HFFc6 (cell line): ENCODE data around the gene GALNT15. TPM values are rescaled to one million over a fixed set of nuclear protein-coding genes. Genes with fewer than 3 reads are reported as not detected.
A peak's percentile ranks its signal among the peaks of the same experiment; 100 is the strongest.

Experiments
- DNase-seq: peaks from one replicate; pipeline ENCODE4 v3.0.0-alpha.2; 2018
- H3K27ac Mint-ChIP-seq: 2 replicates; pipeline ENCODE4 v1.8.0; 2020; ENCODE audit warnings: mild to moderate bottlenecking, mixed read lengths
- H3K27me3 Mint-ChIP-seq: 2 replicates; pipeline ENCODE4 v1.8.0; 2021; ENCODE audit warnings: mild to moderate bottlenecking, moderate library complexity, mixed read lengths; ENCODE audit not compliant: insufficient read depth
- H3K36me3 Mint-ChIP-seq: 2 replicates; pipeline ENCODE4 v1.8.0; 2021; ENCODE audit warnings: low read depth, mixed read lengths
- H3K4me1 Mint-ChIP-seq: 2 replicates; pipeline ENCODE4 v1.8.0; 2020; ENCODE audit warnings: low read depth, mixed read lengths
- H3K4me3 Mint-ChIP-seq: 2 replicates; pipeline ENCODE4 v1.8.0; 2020; ENCODE audit warnings: mild to moderate bottlenecking, moderate library complexity, mixed read lengths
- H3K9me3 Mint-ChIP-seq: 2 replicates; pipeline ENCODE4 v1.8.0; 2020; ENCODE audit warnings: mild to moderate bottlenecking, mixed read lengths
- total RNA-seq, 6 experiments: library from RNA; stranded (reverse); fragmentation: NEBNext Ultra II Directional; extraction: Animal tissue kit (Norgen Biotek cat#: 25700); gene quantifications; 2 replicates in 1 of 6; 3 replicates in 5 of 6; pipeline ENCODE4 v1.2.3, GENCODE V29; 2021
- TF ChIP-seq, protein P1 (sequence below): fragments of 200-600 bp; sonication (generic); IDR thresholded peaks from 2 replicates; pipeline ENCODE4 v1.5.0; 2021; ENCODE audit warnings: antibody characterized with exemption, mild to moderate bottlenecking

The GALNT15 gene
- total RNA-seq, 6 experiments from 2014 or later = 5.5 to 7.2 (median 6.4) TPM

DNA sequence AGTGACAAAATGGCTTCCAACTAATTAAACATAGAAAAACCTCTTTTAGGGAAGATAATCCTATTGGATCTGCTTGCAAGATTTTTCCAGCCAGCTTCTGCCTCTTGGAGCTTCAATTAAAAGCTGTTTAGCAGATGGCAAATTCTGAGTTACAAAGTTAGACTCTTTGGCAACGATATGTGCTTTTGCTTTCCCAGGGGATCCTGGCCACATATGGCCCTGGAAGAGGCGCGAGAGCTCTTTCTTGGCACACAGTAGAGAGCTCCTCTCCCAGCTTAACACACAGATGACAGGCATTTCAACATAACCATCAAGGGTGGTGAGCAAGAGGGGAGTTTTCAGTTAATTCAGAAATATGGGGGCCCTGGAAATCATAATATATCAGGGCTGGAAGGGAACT lies 41.6 kb upstream of the GALNT15 start:
- H3K4me1 Mint-ChIP-seq = peaks cover 41% of the 10 kb centered on the region
- H3K36me3 Mint-ChIP-seq = peaks cover 11% of the 10 kb centered on the region
- peaks cover 6% of the 10 kb centered on the region for H3K9me3 Mint-ChIP-seq
- TF ChIP-seq, protein P1, sequence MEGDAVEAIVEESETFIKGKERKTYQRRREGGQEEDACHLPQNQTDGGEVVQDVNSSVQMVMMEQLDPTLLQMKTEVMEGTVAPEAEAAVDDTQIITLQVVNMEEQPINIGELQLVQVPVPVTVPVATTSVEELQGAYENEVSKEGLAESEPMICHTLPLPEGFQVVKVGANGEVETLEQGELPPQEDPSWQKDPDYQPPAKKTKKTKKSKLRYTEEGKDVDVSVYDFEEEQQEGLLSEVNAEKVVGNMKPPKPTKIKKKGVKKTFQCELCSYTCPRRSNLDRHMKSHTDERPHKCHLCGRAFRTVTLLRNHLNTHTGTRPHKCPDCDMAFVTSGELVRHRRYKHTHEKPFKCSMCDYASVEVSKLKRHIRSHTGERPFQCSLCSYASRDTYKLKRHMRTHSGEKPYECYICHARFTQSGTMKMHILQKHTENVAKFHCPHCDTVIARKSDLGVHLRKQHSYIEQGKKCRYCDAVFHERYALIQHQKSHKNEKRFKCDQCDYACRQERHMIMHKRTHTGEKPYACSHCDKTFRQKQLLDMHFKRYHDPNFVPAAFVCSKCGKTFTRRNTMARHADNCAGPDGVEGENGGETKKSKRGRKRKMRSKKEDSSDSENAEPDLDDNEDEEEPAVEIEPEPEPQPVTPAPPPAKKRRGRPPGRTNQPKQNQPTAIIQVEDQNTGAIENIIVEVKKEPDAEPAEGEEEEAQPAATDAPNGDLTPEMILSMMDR = no peak
- no peak overlapping the region for H3K4me3 Mint-ChIP-seq
- no peak for DNase-seq
- no peaks in the 10 kb centered on the region; the same call in 1 of the 2 replicates for H3K27me3 Mint-ChIP-seq
- no peak overlapping the region for H3K27ac Mint-ChIP-seq

DNA sequence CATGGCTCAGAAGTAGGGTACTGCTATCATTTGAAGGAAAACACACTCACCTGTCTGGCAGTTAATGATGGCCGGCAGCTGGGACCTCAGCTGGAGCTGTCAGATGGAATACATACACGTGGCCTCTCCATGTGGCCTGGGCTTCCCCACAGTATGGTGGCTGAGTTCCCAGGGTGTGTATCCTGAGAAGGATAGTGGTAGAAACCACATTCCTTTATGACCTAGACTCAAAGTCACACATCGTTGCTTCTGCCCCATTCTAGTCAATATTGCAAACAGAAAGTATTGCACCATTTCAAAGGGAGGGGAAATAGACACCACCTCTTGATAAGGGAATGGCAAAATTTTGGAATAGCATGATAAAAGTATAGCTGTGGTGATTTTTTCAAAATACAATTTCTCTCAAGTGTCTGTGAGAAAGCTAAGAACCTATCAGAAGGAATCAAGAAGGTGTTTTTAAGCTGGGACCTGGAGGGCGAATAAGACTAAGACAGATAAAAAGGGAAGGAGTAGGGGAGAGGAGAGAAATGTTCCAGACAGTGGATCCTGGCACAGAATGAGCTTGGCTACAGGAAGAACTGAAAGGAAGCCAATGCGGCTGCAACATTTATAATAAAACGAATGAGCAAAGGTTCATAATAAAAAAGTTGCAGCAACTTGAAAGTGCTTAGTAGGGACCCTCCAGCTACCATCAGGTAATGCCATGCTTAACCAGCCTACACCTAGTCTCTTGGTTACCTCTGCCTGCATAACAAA lies 40.1 kb upstream of the GALNT15 start:
- no peak for DNase-seq
- H3K27ac Mint-ChIP-seq = no peak overlapping the region
- peaks cover 32% of the 10 kb centered on the region for H3K4me1 Mint-ChIP-seq
- peaks cover 6% of the 10 kb centered on the region for H3K9me3 Mint-ChIP-seq
- TF ChIP-seq, protein P1 = no peak
- no peak overlapping the region for H3K4me3 Mint-ChIP-seq
- H3K27me3 Mint-ChIP-seq = no peaks in the 10 kb centered on the region; the same call in 1 of the 2 replicates
- H3K36me3 Mint-ChIP-seq = peaks cover 11% of the 10 kb centered on the region

DNA sequence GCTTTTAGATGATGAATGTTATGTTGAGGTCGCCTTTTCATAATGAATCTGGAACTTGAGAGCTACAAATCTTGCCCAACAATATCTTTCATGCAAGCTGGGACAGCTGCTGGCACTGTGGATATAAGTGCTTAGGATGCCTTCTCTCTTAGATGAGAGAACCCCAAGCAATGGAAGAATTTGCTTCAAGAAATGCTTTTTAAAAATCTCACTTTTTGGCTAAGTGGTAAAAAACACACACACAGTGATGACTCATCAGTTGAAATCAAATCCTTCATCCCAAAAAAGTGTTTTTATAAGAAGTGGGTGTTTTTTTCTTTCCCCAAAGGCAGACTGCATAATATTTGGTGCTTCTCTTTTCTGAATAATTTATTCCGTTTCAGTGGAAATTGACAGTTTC lies 38.4 kb upstream of the GALNT15 start:
- H3K36me3 Mint-ChIP-seq = peaks cover 11% of the 10 kb centered on the region
- peaks cover 6% of the 10 kb centered on the region for H3K9me3 Mint-ChIP-seq
- peak overlapping the region; percentile 58 for H3K27ac Mint-ChIP-seq
- peaks cover 31% of the 10 kb centered on the region for H3K4me1 Mint-ChIP-seq
- TF ChIP-seq, protein P1 = no peak
- no peak overlapping the region; the same call in 1 of the 2 replicates for H3K4me3 Mint-ChIP-seq
- H3K27me3 Mint-ChIP-seq = no peaks in the 10 kb centered on the region; the same call in 1 of the 2 replicates
- DNase-seq = peak; percentile 36

DNA sequence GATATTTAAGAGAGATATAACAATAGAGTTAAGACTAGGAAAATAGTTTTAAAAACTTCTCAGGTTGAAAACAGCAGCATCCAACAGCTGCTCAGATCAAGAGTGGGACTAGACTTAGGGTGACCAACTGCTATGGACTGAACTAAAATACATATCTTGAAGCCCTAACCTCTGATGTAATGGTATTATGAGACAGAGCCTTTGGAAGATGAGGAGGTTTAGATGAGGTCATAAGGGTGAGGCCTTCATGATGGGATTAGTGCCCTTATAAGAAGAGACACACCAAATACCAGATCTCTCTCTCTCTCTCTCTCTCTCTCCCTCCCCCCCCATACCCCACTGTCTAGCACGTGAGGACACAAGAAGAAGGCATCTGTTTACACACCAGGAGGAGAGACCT lies 37.4 kb upstream of the GALNT15 start:
- Mint-ChIP-seq H3K27me3 (no peaks in the 10 kb centered on the region; the same call in none of the 2 replicates), H3K9me3 (peaks cover 6% of the 10 kb centered on the region), H3K27ac (no peak overlapping the region), H3K4me1 (peaks cover 36% of the 10 kb centered on the region), H3K4me3 (no peak overlapping the region), H3K36me3 (peaks cover 11% of the 10 kb centered on the region)
- no peak for DNase-seq
- TF ChIP-seq, protein P1 = no peak

DNA sequence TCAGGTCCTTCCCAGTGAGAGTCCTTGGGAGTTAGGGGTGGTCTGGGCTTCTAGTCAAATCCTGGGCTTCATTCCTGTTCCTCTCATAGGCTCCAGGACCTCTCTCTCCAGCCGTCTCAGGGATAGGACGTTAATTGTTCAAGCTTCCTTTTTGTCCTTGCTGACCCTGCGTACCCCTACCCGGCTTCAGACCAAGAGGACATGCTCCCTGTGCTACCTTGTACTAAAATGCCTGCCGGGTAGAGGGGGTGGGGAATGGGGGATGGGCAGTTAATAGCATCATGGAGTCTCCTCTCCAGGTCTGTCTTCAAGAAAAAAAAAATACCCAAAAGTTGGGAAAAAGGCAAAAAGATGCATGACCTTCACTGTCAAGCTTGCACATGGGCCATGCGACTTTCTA lies 36.5 kb upstream of the GALNT15 start:
- peaks cover 6% of the 10 kb centered on the region for H3K9me3 Mint-ChIP-seq
- H3K27ac Mint-ChIP-seq = no peak overlapping the region
- H3K4me1 Mint-ChIP-seq = peaks cover 45% of the 10 kb centered on the region
- H3K4me3 Mint-ChIP-seq = no peak overlapping the region
- peaks cover 11% of the 10 kb centered on the region for H3K36me3 Mint-ChIP-seq
- DNase-seq = no peak
- H3K27me3 Mint-ChIP-seq = no peaks in the 10 kb centered on the region; the same call in none of the 2 replicates
- TF ChIP-seq, protein P1 = no peak
